Duodenal mucosa (tissue), 2 donors: ENCODE results near the gene ELF5.

Experiments
- H3K27ac ChIP-seq: one replicate; pipeline ENCODE4 v1.7.0; 2013; ENCODE audit warnings: low read depth, low read length
- H3K27me3 ChIP-seq, 2 donors: one replicate each; pipeline ENCODE4 v1.7.0; 2013; ENCODE audit warnings: low read length in 2 of 2, control low read depth in 1 of 2; ENCODE audit not compliant: insufficient read depth in 2 of 2, control insufficient read depth in 1 of 2
- H3K36me3 ChIP-seq, 2 donors: one replicate each; pipeline ENCODE4 v1.7.0; 2013; ENCODE audit warnings: low read length in 2 of 2, control low read depth in 1 of 2; ENCODE audit not compliant: insufficient read depth in 2 of 2, control insufficient read depth in 1 of 2
- H3K4me1 ChIP-seq, 2 donors: one replicate each; pipeline ENCODE4 v1.7.0; 2013; ENCODE audit warnings: low read length in 2 of 2, control low read depth in 1 of 2; ENCODE audit not compliant: insufficient read depth in 2 of 2, control insufficient read depth in 1 of 2
- H3K4me3 ChIP-seq, 2 donors: one replicate each; pipeline ENCODE4 v1.7.0; 2013; ENCODE audit warnings: low read length in 2 of 2, low read depth in 1 of 2
- H3K9ac ChIP-seq, 2 donors: one replicate each; pipeline ENCODE4 v1.7.0; 2013; ENCODE audit warnings: low read length in 2 of 2, low read depth in 1 of 2
- H3K9me3 ChIP-seq, 2 donors: one replicate each; pipeline ENCODE4 v1.7.0; 2013; ENCODE audit warnings: low read length in 2 of 2, control low read depth in 1 of 2; ENCODE audit not compliant: control insufficient read depth in 1 of 2

The ELF5 gene

GRCh38 chr11:34459507-34460162 is 54.0 kb downstream of the ELF5 start:
- Histone ChIP-seq H3K9me3 (no peaks in the 10 kb centered on the region), H3K9ac (no peak overlapping the region), H3K4me3 (no peak overlapping the region), H3K27me3 (no peaks in the 10 kb centered on the region), H3K27ac (no peak overlapping the region), H3K36me3 (peaks cover 45 to 90% of the 10 kb centered on the region in 2 donors), H3K4me1 (no peaks in the 10 kb centered on the region)

GRCh38 chr11:34458525-34458924 is 55.1 kb downstream of the ELF5 start:
- Histone ChIP-seq H3K27me3 (no peaks in the 10 kb centered on the region), H3K36me3 (peaks cover 46 to 90% of the 10 kb centered on the region in 2 donors), H3K4me3 (no peak overlapping the region), H3K27ac (no peak overlapping the region), H3K9me3 (no peaks in the 10 kb centered on the region), H3K4me1 (no peaks in the 10 kb centered on the region), H3K9ac (no peak overlapping the region)

GRCh38 chr11:34457607-34458006 is 56.0 kb downstream of the ELF5 start:
- H3K36me3 ChIP-seq, result peaks cover 48 to 90% of the 10 kb centered on the region in 2 donors
- no peaks in the 10 kb centered on the region for H3K27me3 ChIP-seq
- no peak overlapping the region for H3K27ac ChIP-seq
- no peaks in the 10 kb centered on the region for H3K4me1 ChIP-seq
- H3K4me3 ChIP-seq, result no peak overlapping the region
- H3K9me3 ChIP-seq, result no peaks in the 10 kb centered on the region
- H3K9ac ChIP-seq, result no peak overlapping the region

GRCh38 chr11:34454308-34455032 is 59.1 kb downstream of the ELF5 start:
- H3K27me3 ChIP-seq, result no peaks in the 10 kb centered on the region
- H3K27ac ChIP-seq, result no peak overlapping the region
- peaks cover 55 to 96% of the 10 kb centered on the region in 2 donors for H3K36me3 ChIP-seq

GRCh38 chr11:34451053-34451452 is 62.5 kb downstream of the ELF5 start:
- Histone ChIP-seq H3K9me3 (no peaks in the 10 kb centered on the region), H3K4me3 (no peak overlapping the region), H3K9ac (no peak overlapping the region), H3K27me3 (no peaks in the 10 kb centered on the region), H3K36me3 (peaks cover 36 to 64% of the 10 kb centered on the region in 2 donors), H3K27ac (no peak overlapping the region), H3K4me1 (no peaks in the 10 kb centered on the region)

More at GRCh38 chr11:34454308-34455032, 59.1 kb downstream of the ELF5 start:
- H3K9ac ChIP-seq, result no peak overlapping the region
- H3K4me3 ChIP-seq, result no peak overlapping the region
- H3K9me3 ChIP-seq, result no peaks in the 10 kb centered on the region
- H3K4me1 ChIP-seq, result no peaks in the 10 kb centered on the region

GRCh38 chr11:34449013-34449412 is 64.6 kb downstream of the ELF5 start:
- H3K27me3 ChIP-seq, result no peaks in the 10 kb centered on the region
- H3K4me1 ChIP-seq, result peaks cover 0 to 4% of the 10 kb centered on the region in 2 donors
- H3K27ac ChIP-seq, result no peak overlapping the region
- no peak overlapping the region for H3K9ac ChIP-seq
- H3K9me3 ChIP-seq, result no peaks in the 10 kb centered on the region
- peaks cover 28 to 44% of the 10 kb centered on the region in 2 donors for H3K36me3 ChIP-seq
- no peak overlapping the region for H3K4me3 ChIP-seq

GRCh38 chr11:34448223-34448994 is 65.2 kb downstream of the ELF5 start:
- no peak overlapping the region for H3K27ac ChIP-seq
- H3K4me1 ChIP-seq, result peaks cover 0 to 10% of the 10 kb centered on the region in 2 donors
- H3K4me3 ChIP-seq, result no peak overlapping the region

GRCh38 chr11:34447044-34447443 is 66.5 kb downstream of the ELF5 start:
- H3K27ac ChIP-seq, result no peak overlapping the region
- H3K36me3 ChIP-seq, result peaks cover 15 to 25% of the 10 kb centered on the region in 2 donors
- no peak overlapping the region for H3K9ac ChIP-seq
- H3K27me3 ChIP-seq, result no peaks in the 10 kb centered on the region
- no peak overlapping the region for H3K4me3 ChIP-seq
- no peaks in the 10 kb centered on the region for H3K9me3 ChIP-seq
- H3K4me1 ChIP-seq, result peaks cover 7 to 11% of the 10 kb centered on the region in 2 donors

More at GRCh38 chr11:34448223-34448994, 65.2 kb downstream of the ELF5 start:
- no peaks in the 10 kb centered on the region for H3K27me3 ChIP-seq
- peaks cover 23 to 38% of the 10 kb centered on the region in 2 donors for H3K36me3 ChIP-seq
- no peak overlapping the region for H3K9ac ChIP-seq
- no peaks in the 10 kb centered on the region for H3K9me3 ChIP-seq

GRCh38 chr11:34446386-34446785 is 67.2 kb downstream of the ELF5 start:
- no peak overlapping the region for H3K4me3 ChIP-seq
- no peak overlapping the region for H3K9ac ChIP-seq
- H3K9me3 ChIP-seq, result no peaks in the 10 kb centered on the region
- H3K36me3 ChIP-seq, result peaks cover 12 to 18% of the 10 kb centered on the region in 2 donors
- H3K27ac ChIP-seq, result no peak overlapping the region
- H3K27me3 ChIP-seq, result no peaks in the 10 kb centered on the region
- H3K4me1 ChIP-seq, result peaks cover 7 to 11% of the 10 kb centered on the region in 2 donors

- Histone ChIP-seq H3K27me3 (no peaks in the 10 kb centered on the region), H3K36me3 (peaks cover 11 to 14% of the 10 kb centered on the region in 2 donors), H3K4me1 (peaks cover 7 to 12% of the 10 kb centered on the region in 2 donors), H3K9ac (no peak overlapping the region), H3K9me3 (no peaks in the 10 kb centered on the region), H3K27ac (no peak overlapping the region), H3K4me3 (no peak overlapping the region)
These were observed 67.6 kb downstream of the ELF5 start for GRCh38 chr11:34445956-34446355.
